Measurements from ENCODE around the gene OCIAD2.

DNA sequence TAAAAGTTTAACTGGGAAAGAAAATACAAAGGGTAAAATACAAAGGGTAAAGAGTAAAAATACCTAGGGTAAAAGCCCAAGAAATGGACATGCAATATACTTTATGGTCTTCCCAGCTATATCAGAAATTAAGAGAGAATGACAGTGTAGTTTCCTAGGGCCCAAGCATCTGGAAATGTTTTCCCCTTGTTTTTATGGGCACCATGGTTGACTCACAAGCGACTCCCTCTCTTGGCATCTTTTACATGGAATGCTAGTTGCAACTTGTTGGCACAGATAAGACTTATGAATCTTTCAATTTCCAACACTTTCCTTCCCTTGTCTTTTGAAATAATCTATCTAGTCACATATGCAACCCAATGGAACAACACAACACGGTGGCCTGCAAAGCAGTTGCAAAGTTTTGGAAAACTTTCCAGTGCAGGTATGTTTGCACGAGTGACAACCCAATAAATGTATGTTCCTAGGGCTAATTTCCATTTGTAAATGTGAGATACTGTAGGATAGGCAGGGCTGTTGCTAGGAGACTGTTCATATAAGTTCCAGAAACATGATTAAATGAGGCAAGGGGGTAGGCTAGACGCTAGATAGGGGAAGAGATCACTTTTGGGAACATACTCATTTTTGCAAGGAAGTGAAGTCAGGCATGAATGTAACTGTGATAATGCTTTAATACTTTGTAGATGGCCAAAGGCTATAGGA is 43.1 kb upstream of the OCIAD2 start:
- TF ChIP-seq, protein P1, sequence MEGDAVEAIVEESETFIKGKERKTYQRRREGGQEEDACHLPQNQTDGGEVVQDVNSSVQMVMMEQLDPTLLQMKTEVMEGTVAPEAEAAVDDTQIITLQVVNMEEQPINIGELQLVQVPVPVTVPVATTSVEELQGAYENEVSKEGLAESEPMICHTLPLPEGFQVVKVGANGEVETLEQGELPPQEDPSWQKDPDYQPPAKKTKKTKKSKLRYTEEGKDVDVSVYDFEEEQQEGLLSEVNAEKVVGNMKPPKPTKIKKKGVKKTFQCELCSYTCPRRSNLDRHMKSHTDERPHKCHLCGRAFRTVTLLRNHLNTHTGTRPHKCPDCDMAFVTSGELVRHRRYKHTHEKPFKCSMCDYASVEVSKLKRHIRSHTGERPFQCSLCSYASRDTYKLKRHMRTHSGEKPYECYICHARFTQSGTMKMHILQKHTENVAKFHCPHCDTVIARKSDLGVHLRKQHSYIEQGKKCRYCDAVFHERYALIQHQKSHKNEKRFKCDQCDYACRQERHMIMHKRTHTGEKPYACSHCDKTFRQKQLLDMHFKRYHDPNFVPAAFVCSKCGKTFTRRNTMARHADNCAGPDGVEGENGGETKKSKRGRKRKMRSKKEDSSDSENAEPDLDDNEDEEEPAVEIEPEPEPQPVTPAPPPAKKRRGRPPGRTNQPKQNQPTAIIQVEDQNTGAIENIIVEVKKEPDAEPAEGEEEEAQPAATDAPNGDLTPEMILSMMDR (conservative IDR thresholded peaks at IDR 0.05) = no peak
- no peak for TF ChIP-seq EZH2 (IDR thresholded peaks at IDR 0.05; ENCODE audit: low read depth)

Data from PC-9 (cell line).